ENCODE measurements around the gene RPLP1.

RPLP1 gene

GRCh38 chr15:69424001-69424400 lies 28.6 kb upstream of the RPLP1 start:
- Histone ChIP-seq H3K36me3 (ENCODE audit: control insufficient read depth in 2 of 2, insufficient read depth in 1 of 2, low read length in 2 of 2) (peaks cover 98 to 100% of the 10 kb centered on the region in 2 experiments), H3K9me3 (ENCODE audit: control insufficient read depth, insufficient read depth, low read depth, low read length) (no peaks in the 10 kb centered on the region), H3K4me1 (ENCODE audit: control insufficient read depth, insufficient read depth, low read length) (no peaks in the 10 kb centered on the region), H3K27ac (ENCODE audit: extremely low read depth, low read depth, low read length) (no peak overlapping the region), H3K4me3 (ENCODE audit: low read depth, low read length) (no peak overlapping the region)
- no peak for TF ChIP-seq ZEB2 (tag by site-specific recombination; IDR thresholded peaks at IDR 0.05)
- TF ChIP-seq ZNF692 (tag by site-specific recombination; IDR thresholded peaks at IDR 0.05), result no peak
- no peak for TF ChIP-seq ZIC2 (tag by site-specific recombination; IDR thresholded peaks at IDR 0.05)
- no peak for TF ChIP-seq RBAK (tag by site-specific recombination; IDR thresholded peaks at IDR 0.05)
- TF ChIP-seq ZNF341 (tag by site-specific recombination; IDR thresholded peaks at IDR 0.05; ENCODE audit: low read depth), result no peak
- no peak for TF ChIP-seq HOXC10 (CRISPR knock-in tag; IDR thresholded peaks at IDR 0.05)
- TF ChIP-seq INSM2 (tag by site-specific recombination; IDR thresholded peaks at IDR 0.05), result no peak
- no peak for TF ChIP-seq PRDM4 (tag by site-specific recombination; IDR thresholded peaks at IDR 0.05)
- TF ChIP-seq ZNF610 (tag by site-specific recombination; IDR thresholded peaks at IDR 0.05; ENCODE audit: borderline replicate concordance), result no peak
- POLR2A ChIA-PET, result interaction anchor here (1.6 kb wide), 1 partner anchor 10 kb away, joined by 7 read pairs; the partner anchor contains the start of gene KIF23
- CTCF ChIA-PET, result no interaction called here

- Histone ChIP-seq H3K4me3 (ENCODE audit: low read depth, low read length) (no peak overlapping the region), H3K9me3 (ENCODE audit: control insufficient read depth, insufficient read depth, low read depth, low read length) (no peaks in the 10 kb centered on the region), H3K36me3 (ENCODE audit: control insufficient read depth in 2 of 2, insufficient read depth in 1 of 2, low read length in 2 of 2) (peaks cover 98 to 100% of the 10 kb centered on the region in 2 experiments), H3K4me1 (ENCODE audit: control insufficient read depth, insufficient read depth, low read length) (no peaks in the 10 kb centered on the region), H3K27ac (ENCODE audit: extremely low read depth, low read depth, low read length) (no peak overlapping the region)
- ChIA-PET POLR2A (no interaction called here), CTCF (no interaction called here)
- TF ChIP-seq ZNF416 (tag by site-specific recombination; IDR thresholded peaks at IDR 0.05), result no peak
- no peak for TF ChIP-seq ZNF677 (tag by site-specific recombination; IDR thresholded peaks at IDR 0.05)
- no peak for TF ChIP-seq ZSCAN16 (tag by site-specific recombination; IDR thresholded peaks at IDR 0.05)
- no peak for TF ChIP-seq ZNF645 (tag by site-specific recombination; IDR thresholded peaks at IDR 0.05)
- no peak for TF ChIP-seq AEBP2 (tag by site-specific recombination; IDR thresholded peaks at IDR 0.05; ENCODE audit: borderline replicate concordance)
- no peak for TF ChIP-seq ZBTB17 (tag by site-specific recombination; IDR thresholded peaks at IDR 0.05)
- TF ChIP-seq ZNF837 (tag by site-specific recombination; IDR thresholded peaks at IDR 0.05), result no peak
Observed at GRCh38 chr15:69424748-69425413, 27.7 kb upstream of the RPLP1 start.

All from HEK293 (cell line).